ENCODE measurements around the gene BABAM2. TPM values are rescaled to one million over a fixed set of nuclear protein-coding genes. Genes with fewer than 3 reads are reported as not detected.

Gene BABAM2
- total and polyA plus RNA-seq, 7 experiments from 2014 or later = 34.2 to 58.2 (median 44.2) TPM

DNA sequence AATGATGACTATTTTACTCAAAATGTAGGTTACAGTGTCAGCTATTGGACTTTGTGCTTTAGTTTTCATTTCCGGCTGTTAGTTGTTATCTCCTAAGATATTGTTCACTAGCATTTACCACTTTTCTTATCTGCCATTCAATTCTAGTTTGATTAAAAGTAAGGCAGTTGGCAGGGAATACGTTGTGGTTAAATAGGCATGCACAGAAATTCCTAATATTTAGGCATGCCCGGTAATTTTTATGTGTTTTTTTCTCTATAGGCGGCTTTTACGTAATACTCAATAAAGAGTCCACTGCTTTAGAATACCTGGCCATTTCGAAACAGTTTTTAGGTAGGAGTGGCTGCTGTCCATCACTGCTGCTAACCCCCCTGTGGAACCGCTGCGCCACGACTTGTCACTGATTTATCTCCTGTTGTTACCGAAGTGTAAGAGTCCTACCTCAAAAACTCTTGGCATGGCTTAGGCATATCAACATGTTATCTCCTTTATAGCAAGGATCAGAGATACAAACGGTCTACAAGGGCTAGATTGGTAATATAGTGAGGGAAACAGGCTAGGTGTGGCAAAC, 39.5 kb downstream of the BABAM2 start:
- no peaks in the 10 kb centered on the region for H3K27me3 Mint-ChIP-seq
- no peak overlapping the region for H3K4me3 Mint-ChIP-seq
- no peak overlapping the region for H3K27ac ChIP-seq (ENCODE audit: low read depth, low read length)
- no peak overlapping the region for H3K4me3 ChIP-seq (ENCODE audit: low read length)
- H3K9me3 ChIP-seq (ENCODE audit: control insufficient read depth in 2 of 3, low read length in 3 of 3) = no peaks in the 10 kb centered on the region
- peaks cover 5 to 27% (median 14%) of the 10 kb centered on the region in 7 donors for H3K4me1 Mint-ChIP-seq
- no peaks in the 10 kb centered on the region for H3K36me3 ChIP-seq (ENCODE audit: control insufficient read depth in 2 of 3, insufficient read depth in 3 of 3, low read length in 3 of 3)
- peaks cover 13 to 57% (median 51%) of the 10 kb centered on the region in 5 donors for H3K36me3 Mint-ChIP-seq
- ATAC-seq (no peak), DNase-seq (no peak)
- ChIA-PET CTCF (no interaction called here), POLR2A (no interaction called here)
- no peaks in the 10 kb centered on the region for H3K9me3 Mint-ChIP-seq
- H3K27me3 ChIP-seq (ENCODE audit: control insufficient read depth in 2 of 2, insufficient read depth in 2 of 2, low read length in 2 of 2) = no peaks in the 10 kb centered on the region
- H3K4me1 ChIP-seq (ENCODE audit: control insufficient read depth in 2 of 2, insufficient read depth in 2 of 2, low read length in 2 of 2) = no peaks in the 10 kb centered on the region
- intact Hi-C loops (cut with micrococcal nuclease) = no loop called here
- no peak overlapping the region for H3K27ac Mint-ChIP-seq

DNA sequence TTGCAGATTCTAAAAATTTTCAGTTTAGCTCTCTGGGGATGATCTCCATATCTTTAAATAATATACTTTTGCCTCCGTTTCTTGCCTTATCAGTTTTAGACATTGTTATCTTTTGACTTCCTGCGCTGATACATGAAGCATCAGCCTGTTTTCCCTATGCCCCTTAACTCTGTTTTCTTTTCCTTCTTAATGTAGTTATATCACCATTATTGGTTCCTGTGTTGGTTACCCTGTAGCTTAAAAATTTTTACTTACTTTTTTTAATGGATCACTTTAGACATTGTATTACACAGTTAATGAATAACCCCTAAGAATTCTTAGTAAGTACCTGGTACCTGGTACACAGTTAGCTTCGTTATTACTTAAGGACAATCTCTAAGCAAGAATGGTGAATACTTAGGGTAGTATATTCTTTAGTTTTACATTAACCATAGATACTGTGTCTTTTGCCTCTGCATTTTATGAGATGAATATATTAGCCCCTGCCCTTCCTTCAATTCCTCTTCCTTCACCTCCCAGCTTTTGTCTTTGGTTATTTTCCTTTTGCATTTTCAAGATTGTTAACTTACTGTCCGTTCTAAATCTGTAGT, 40.9 kb downstream of the BABAM2 start:
- H3K36me3 ChIP-seq (ENCODE audit: control insufficient read depth in 2 of 3, insufficient read depth in 3 of 3, low read length in 3 of 3) = no peaks in the 10 kb centered on the region
- H3K4me3 Mint-ChIP-seq = no peak overlapping the region
- intact Hi-C loops (cut with micrococcal nuclease) = no loop called here
- H3K27ac ChIP-seq (ENCODE audit: low read depth, low read length) = no peak overlapping the region
- peaks cover 9 to 47% (median 40%) of the 10 kb centered on the region in 5 donors for H3K36me3 Mint-ChIP-seq
- H3K4me1 ChIP-seq (ENCODE audit: control insufficient read depth in 2 of 2, insufficient read depth in 2 of 2, low read length in 2 of 2) = no peaks in the 10 kb centered on the region
- no peaks in the 10 kb centered on the region for H3K9me3 Mint-ChIP-seq
- no peak overlapping the region for H3K4me3 ChIP-seq (ENCODE audit: low read length)
- no peaks in the 10 kb centered on the region for H3K27me3 ChIP-seq (ENCODE audit: control insufficient read depth in 2 of 2, insufficient read depth in 2 of 2, low read length in 2 of 2)
- ChIA-PET CTCF (no interaction called here), POLR2A (no interaction called here)
- H3K4me1 Mint-ChIP-seq = peaks cover 0 to 16% (median 6%) of the 10 kb centered on the region in 7 donors
- peak overlapping the region in 2 of 9 donors; percentile 13 to 16 for H3K27ac Mint-ChIP-seq
- DNase-seq = no peak
- no peaks in the 10 kb centered on the region for H3K9me3 ChIP-seq (ENCODE audit: control insufficient read depth in 2 of 3, low read length in 3 of 3)
- H3K27me3 Mint-ChIP-seq = no peaks in the 10 kb centered on the region
- ATAC-seq = no peak

DNA sequence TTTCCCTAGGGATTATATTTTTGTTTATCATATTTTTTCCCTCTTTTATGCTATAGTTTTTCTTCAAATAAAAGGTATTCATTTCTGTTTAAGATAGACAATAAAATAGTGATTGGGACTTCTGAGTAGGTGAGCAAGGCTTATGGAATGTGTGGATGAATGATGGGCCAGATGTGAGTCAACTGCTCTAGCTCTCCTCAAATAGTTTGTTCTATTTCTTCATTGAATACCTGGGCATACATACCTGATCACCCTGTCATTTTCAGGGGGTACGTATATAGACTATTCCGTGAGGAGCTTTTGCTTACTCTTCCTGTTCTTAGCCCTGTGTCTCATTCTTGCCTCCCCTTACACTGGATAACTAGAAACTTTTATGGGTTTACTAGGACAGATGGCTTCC, 41.9 kb downstream of the BABAM2 start:
- no peaks in the 10 kb centered on the region for H3K36me3 ChIP-seq (ENCODE audit: control insufficient read depth in 2 of 3, insufficient read depth in 3 of 3, low read length in 3 of 3)
- CTCF ChIA-PET = no interaction called here
- H3K36me3 Mint-ChIP-seq = peaks cover 9 to 47% (median 38%) of the 10 kb centered on the region in 5 donors
- H3K27me3 ChIP-seq (ENCODE audit: control insufficient read depth in 2 of 2, insufficient read depth in 2 of 2, low read length in 2 of 2) = no peaks in the 10 kb centered on the region
- H3K27ac Mint-ChIP-seq = no peak overlapping the region
- ATAC-seq = no peak
- POLR2A ChIA-PET = no interaction called here
- intact Hi-C loops (cut with micrococcal nuclease) = no loop called here
- no peak overlapping the region for H3K4me3 ChIP-seq (ENCODE audit: low read length)
- H3K27ac ChIP-seq (ENCODE audit: low read depth, low read length) = no peak overlapping the region
- peaks cover 0 to 14% (median 7%) of the 10 kb centered on the region in 7 donors for H3K4me1 Mint-ChIP-seq
- DNase-seq = no peak
- no peaks in the 10 kb centered on the region for H3K27me3 Mint-ChIP-seq
- no peaks in the 10 kb centered on the region for H3K9me3 Mint-ChIP-seq
- H3K4me3 Mint-ChIP-seq = no peak overlapping the region
- no peaks in the 10 kb centered on the region for H3K4me1 ChIP-seq (ENCODE audit: control insufficient read depth in 2 of 2, insufficient read depth in 2 of 2, low read length in 2 of 2)
- no peaks in the 10 kb centered on the region for H3K9me3 ChIP-seq (ENCODE audit: control insufficient read depth in 2 of 3, low read length in 3 of 3)

DNA sequence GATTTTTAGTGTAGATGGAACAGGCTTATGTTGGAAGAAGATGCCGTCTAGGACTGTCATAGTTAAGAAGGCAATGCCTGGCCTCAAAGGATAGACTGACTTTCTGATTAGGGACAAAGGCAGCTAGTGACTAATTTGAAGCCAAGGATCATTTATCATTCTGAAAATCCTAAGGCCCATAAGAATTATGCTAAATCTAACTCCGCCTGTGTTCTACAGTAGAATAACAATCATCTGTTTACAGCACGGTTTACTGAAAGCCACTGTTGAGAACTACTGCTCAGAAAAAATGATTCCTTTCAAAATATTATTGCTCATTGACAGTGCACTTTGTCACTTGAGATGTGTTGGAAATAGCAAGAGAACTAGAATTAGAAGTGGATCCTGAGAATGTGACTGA, 44.5 kb downstream of the BABAM2 start:
- POLR2A ChIA-PET = no interaction called here
- no peaks in the 10 kb centered on the region for H3K9me3 ChIP-seq (ENCODE audit: control insufficient read depth in 2 of 3, low read length in 3 of 3)
- CTCF ChIA-PET = no interaction called here
- ATAC-seq = no peak
- intact Hi-C loops (cut with micrococcal nuclease) = no loop called here
- H3K36me3 ChIP-seq (ENCODE audit: control insufficient read depth in 2 of 3, insufficient read depth in 3 of 3, low read length in 3 of 3) = no peaks in the 10 kb centered on the region
- H3K9me3 Mint-ChIP-seq = no peaks in the 10 kb centered on the region
- peaks cover 5 to 45% (median 37%) of the 10 kb centered on the region in 5 donors for H3K36me3 Mint-ChIP-seq
- no peaks in the 10 kb centered on the region for H3K27me3 Mint-ChIP-seq
- H3K27ac Mint-ChIP-seq = no peak overlapping the region
- no peak for DNase-seq
- H3K4me3 Mint-ChIP-seq = no peak overlapping the region
- no peak overlapping the region for H3K4me3 ChIP-seq (ENCODE audit: low read length)
- H3K4me1 ChIP-seq (ENCODE audit: control insufficient read depth in 2 of 2, insufficient read depth in 2 of 2, low read length in 2 of 2) = no peaks in the 10 kb centered on the region
- H3K27ac ChIP-seq (ENCODE audit: low read depth, low read length) = no peak overlapping the region
- peaks cover 6 to 15% (median 10%) of the 10 kb centered on the region in 7 donors for H3K4me1 Mint-ChIP-seq
- no peaks in the 10 kb centered on the region for H3K27me3 ChIP-seq (ENCODE audit: control insufficient read depth in 2 of 2, insufficient read depth in 2 of 2, low read length in 2 of 2)

DNA sequence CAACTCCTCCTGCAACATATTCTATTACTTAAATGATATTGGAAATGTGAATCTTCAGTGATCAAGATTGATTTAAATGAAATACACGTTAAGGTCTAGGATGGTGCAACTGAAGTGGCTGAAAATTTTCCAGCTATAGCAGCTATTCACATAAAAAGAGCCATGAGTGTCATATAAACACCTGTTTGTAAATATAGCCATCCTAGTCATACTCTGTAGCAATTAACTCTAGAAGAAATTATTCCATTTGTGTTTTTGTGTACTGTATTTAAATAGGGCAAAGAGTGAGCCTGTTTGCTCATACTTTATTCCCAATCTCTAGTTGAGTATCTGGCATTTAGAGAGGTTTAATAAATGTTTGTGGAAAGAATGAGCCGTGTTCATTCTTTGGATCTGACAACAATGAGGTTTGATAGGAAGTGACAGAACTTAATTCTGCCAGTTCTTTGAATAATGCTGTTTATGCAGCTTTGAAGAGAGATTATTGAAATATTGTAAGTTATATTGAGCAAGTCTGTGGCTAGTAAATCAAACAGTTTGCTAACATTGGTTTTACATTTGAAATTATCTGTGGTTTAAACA, 49.7 kb downstream of the BABAM2 start:
- CTCF ChIA-PET = no interaction called here

DNA sequence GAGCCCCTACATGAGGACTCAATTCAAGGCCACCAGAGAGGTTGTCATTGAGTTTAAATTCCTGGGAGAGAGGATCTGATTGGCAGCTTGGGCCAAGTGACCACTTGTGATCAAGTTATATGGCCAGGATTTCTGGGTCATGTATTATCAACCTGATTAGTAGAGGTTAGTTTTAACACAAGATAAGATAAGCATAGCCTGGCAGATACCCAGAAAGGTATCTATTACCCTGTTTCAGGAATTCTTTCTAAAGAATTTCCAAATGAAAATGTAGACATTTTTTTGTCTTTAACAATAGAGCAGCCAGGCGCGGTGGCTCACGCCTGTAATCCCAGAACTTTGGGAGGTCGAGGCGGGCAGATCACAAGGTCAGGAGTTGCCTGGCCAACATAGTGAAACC, 50.5 kb downstream of the BABAM2 start:
- POLR2A ChIA-PET = no interaction called here
- ATAC-seq (no peak), DNase-seq (no peak)
- intact Hi-C loops (cut with micrococcal nuclease) = no loop called here
- Histone ChIP-seq H3K4me3 (ENCODE audit: low read length) (no peak overlapping the region), H3K27me3 (ENCODE audit: control insufficient read depth in 2 of 2, insufficient read depth in 2 of 2, low read length in 2 of 2) (no peaks in the 10 kb centered on the region), H3K4me1 (ENCODE audit: control insufficient read depth in 2 of 2, insufficient read depth in 2 of 2, low read length in 2 of 2) (no peaks in the 10 kb centered on the region), H3K27ac (ENCODE audit: low read depth, low read length) (no peak overlapping the region), H3K9me3 (ENCODE audit: control insufficient read depth in 2 of 3, low read length in 3 of 3) (no peaks in the 10 kb centered on the region), H3K36me3 (ENCODE audit: control insufficient read depth in 2 of 3, insufficient read depth in 3 of 3, low read length in 3 of 3) (no peaks in the 10 kb centered on the region)
- Mint-ChIP-seq H3K4me1 (peaks cover 0 to 26% (median 10%) of the 10 kb centered on the region in 7 donors), H3K27ac (no peak overlapping the region), H3K27me3 (no peaks in the 10 kb centered on the region), H3K36me3 (peaks cover 0 to 34% (median 20%) of the 10 kb centered on the region in 5 donors), H3K4me3 (no peak overlapping the region), H3K9me3 (no peaks in the 10 kb centered on the region)
- CTCF ChIA-PET = no interaction called here

More for the DNA sequence above, 49.7 kb downstream of the BABAM2 start:
- Mint-ChIP-seq H3K4me1 (peaks cover 0 to 24% (median 10%) of the 10 kb centered on the region in 7 donors), H3K27ac (no peak overlapping the region), H3K36me3 (peaks cover 0 to 34% (median 22%) of the 10 kb centered on the region in 5 donors), H3K27me3 (no peaks in the 10 kb centered on the region), H3K9me3 (no peaks in the 10 kb centered on the region), H3K4me3 (no peak overlapping the region)
- intact Hi-C loops (cut with micrococcal nuclease) = no loop called here
- Histone ChIP-seq H3K4me3 (ENCODE audit: low read length) (no peak overlapping the region), H3K36me3 (ENCODE audit: control insufficient read depth in 2 of 3, insufficient read depth in 3 of 3, low read length in 3 of 3) (no peaks in the 10 kb centered on the region), H3K27me3 (ENCODE audit: control insufficient read depth in 2 of 2, insufficient read depth in 2 of 2, low read length in 2 of 2) (no peaks in the 10 kb centered on the region), H3K4me1 (ENCODE audit: control insufficient read depth in 2 of 2, insufficient read depth in 2 of 2, low read length in 2 of 2) (no peaks in the 10 kb centered on the region), H3K27ac (ENCODE audit: low read depth, low read length) (no peak overlapping the region), H3K9me3 (ENCODE audit: control insufficient read depth in 2 of 3, low read length in 3 of 3) (no peaks in the 10 kb centered on the region)
- no peak for DNase-seq
- POLR2A ChIA-PET = no interaction called here
- ATAC-seq = no peak
